Measurements from ENCODE around the gene CASTOR1.

Gene CASTOR1

DNA sequence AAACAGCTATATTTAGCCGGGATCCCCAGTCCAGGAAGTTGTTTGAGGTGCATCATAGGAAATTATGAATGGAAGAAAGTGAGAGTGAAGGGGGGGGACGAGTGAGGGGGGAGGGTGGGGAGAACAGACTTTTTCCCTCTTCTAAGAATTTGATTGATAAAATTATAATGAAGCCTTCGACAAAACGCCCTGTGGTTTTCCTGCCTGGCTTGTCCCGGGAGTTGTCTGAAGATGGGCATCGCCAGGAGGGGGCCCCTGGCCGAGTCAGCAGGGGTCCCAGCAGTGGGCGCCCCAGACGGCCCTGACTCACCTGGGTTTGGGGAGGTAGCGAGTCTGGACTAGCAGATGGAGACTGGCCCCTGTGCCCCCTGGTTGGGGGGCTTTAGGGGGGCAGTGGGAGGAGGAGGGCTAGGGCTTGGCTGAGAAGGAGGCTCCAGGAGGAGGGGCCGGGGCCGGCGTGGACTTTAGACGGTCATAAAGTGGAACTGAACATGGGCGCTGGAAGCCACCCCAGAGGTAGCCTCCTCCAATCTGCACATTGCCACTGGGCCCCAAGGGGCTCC lies 42.4 kb downstream of the CASTOR1 start:
- DNase-seq (ENCODE audit: low read depth in 2 of 2), result no peak
- peak overlapping the region; percentile 40 to 75 for H3K4me3 ChIP-seq (replicated peaks in 1 of 2; ENCODE audit: low read depth in 2 of 2, low read length in 2 of 2)
- TF ChIP-seq, protein P1, sequence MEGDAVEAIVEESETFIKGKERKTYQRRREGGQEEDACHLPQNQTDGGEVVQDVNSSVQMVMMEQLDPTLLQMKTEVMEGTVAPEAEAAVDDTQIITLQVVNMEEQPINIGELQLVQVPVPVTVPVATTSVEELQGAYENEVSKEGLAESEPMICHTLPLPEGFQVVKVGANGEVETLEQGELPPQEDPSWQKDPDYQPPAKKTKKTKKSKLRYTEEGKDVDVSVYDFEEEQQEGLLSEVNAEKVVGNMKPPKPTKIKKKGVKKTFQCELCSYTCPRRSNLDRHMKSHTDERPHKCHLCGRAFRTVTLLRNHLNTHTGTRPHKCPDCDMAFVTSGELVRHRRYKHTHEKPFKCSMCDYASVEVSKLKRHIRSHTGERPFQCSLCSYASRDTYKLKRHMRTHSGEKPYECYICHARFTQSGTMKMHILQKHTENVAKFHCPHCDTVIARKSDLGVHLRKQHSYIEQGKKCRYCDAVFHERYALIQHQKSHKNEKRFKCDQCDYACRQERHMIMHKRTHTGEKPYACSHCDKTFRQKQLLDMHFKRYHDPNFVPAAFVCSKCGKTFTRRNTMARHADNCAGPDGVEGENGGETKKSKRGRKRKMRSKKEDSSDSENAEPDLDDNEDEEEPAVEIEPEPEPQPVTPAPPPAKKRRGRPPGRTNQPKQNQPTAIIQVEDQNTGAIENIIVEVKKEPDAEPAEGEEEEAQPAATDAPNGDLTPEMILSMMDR (IDR thresholded peaks at IDR 0.05; ENCODE audit: low read depth, low read length), result no peak

DNA sequence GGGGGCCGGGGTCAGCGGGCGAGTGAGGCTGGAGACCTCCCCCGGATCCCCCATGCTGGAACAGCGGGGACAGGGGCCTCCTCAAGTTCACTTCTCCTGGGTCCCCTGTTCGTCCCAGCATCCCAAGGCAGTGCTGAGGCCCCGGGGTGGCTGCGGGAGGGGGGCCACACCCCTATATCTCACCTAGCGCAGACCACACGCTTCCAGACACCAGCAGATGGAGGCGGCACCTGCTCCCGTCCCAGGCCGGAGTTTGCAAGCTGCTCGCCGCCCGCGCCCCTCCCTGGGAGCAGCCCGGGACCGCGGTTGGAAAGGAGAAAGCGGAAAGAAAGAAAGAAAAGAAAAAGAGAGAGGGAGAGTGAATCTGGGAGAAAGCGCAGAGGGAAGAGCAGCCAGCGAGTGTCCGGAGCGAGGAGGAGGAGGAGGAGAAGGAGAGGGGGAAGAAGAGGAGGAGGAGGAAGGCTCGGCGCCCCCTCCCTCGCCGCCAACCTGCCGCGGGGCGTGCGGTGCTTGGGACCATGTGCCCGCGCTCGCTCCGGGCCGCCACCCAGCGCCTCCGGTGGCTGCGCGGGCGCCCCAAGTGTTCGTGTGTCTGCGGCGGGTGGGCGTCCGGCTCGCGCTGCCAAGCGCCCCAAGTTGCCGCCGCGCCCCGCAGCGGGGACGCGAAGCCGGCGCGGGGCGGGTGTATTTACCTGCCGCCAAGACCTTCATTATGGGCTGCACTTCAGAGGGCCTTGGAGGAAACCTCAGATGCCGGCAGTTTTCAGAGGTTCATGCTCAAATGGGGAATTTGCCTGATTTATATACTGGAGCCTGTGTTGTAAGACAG lies 43.1 kb downstream of the CASTOR1 start, which contains the start of gene LIF:
LIF (minus strand) TSS at position 775 of the 829 bp plus-strand sequence; CDS start at position 711, 64 bp downstream.
- peak within 1 kb of the TSS; percentile 53 to 75 for H3K4me3 ChIP-seq (replicated peaks in 1 of 2; ENCODE audit: low read depth in 2 of 2, low read length in 2 of 2)
- peak; percentile 61 to 89 for DNase-seq (ENCODE audit: low read depth in 2 of 2)
- TF ChIP-seq, protein P1 (IDR thresholded peaks at IDR 0.05; ENCODE audit: low read depth, low read length), result no peak

DNA sequence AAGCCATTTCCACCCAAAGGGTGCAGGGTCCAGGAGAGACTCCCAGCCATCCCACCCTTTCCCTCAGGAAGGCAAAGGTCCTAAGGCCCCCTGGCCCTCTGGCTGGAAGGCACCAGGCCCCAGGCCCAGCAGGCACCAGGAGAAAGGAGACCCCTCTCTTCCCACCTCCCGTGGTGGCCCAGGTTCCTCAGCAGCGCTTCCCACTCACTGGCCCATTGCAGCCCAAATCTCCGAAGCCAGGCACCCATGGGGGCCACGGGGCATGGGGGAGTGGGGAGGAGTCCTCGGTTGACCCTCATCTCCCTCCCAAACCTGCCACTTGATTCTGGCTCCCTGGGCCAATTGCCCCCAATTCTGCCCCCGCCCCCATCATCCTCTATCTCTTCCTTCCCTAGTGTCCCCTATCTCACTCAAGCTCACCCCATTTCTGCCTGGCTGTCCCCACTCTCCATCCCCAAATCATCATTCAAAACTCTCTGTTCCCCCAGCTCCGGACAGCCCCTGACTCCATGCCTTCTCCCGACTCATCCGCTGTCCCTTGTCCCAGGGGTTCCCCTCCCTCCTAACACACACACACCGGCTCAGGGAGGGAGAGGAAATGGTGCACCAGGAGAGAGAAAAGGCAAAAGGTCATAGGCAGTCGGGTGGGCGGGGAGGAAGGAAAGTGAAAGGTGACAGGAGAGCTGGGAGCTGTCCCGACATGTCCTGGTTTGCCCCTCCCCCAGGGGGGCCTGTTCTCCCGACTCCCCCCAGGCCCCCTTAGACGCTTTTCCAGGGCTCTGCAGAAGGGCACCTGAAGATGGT lies 43.9 kb downstream of the CASTOR1 start:
- TF ChIP-seq, protein P1 (IDR thresholded peaks at IDR 0.05; ENCODE audit: low read depth, low read length), result no peak
- DNase-seq (ENCODE audit: low read depth in 2 of 2), result no peak
- H3K4me3 ChIP-seq (replicated peaks in 1 of 2; ENCODE audit: low read depth in 2 of 2, low read length in 2 of 2), result peak overlapping the region; percentile 53 to 75

DNA sequence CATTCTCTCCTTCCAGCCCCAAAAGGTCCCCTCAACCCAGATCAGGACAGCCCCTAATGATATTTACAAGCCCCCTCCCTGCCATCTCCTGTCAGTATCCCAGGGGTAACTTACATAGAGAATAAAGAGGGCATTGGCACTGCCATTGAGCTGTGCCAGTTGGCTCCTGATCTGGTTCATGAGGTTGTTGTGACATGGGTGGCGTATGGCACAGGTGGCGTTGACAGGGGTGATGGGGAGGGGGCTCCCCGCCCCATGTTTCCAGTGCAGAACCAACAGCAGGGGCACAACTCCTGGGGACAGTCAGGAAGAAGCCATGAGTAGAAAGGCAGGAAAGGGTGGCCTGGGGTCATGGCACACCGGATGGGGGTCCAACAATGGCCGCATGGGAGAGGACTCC lies 44.7 kb downstream of the CASTOR1 start:
- DNase-seq (ENCODE audit: low read depth in 2 of 2), result no peak
- TF ChIP-seq, protein P1 (IDR thresholded peaks at IDR 0.05; ENCODE audit: low read depth, low read length), result no peak
- peak overlapping the region in 1 of 2 donors; percentile 75 for H3K4me3 ChIP-seq (replicated peaks in 1 of 2; ENCODE audit: low read depth in 2 of 2, low read length in 2 of 2)

DNA sequence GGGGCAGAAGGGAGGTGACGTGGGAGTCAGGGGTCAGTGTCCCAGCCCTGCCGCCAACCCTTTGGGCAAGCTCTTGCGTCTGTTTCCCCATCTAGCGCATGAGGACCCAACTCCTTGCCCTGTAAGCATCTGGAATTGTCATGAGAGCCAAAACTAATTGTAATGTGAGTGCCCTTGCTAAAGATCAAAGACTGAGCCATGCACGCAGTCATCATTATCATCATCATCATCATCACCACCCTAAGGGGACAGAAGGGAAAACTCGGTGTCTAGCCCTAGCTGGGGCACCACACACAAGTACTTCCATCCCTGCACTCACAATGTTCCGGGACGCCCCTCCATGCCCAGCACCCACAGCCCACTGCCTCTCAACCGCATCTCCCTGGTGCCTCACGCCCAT lies 45.2 kb downstream of the CASTOR1 start:
- H3K4me3 ChIP-seq (replicated peaks in 1 of 2; ENCODE audit: low read depth in 2 of 2, low read length in 2 of 2), result peak overlapping the region in 1 of 2 donors; percentile 75
- TF ChIP-seq, protein P1 (IDR thresholded peaks at IDR 0.05; ENCODE audit: low read depth, low read length), result no peak
- DNase-seq (ENCODE audit: low read depth in 2 of 2), result no peak

DNA sequence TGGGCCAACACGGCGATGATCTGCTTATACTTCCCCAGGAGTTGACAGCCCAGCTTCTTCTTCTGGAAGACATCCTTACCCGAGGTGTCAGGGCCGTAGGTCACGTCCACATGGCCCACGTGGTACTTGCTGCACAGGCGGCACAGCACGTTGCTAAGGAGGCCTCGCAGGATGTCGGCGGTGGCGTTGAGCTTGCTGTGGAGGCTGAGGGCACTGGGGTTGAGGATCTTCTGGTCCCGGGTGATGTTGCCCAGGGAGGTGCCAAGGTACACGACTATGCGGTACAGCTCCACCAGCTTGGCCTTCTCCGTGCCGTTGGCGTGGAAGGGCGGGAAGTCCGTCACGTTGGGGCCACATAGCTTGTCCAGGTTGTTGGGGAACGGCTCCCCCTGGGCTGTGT lies 45.6 kb downstream of the CASTOR1 start:
- TF ChIP-seq, protein P1 (IDR thresholded peaks at IDR 0.05; ENCODE audit: low read depth, low read length), result no peak
- no peak for DNase-seq (ENCODE audit: low read depth in 2 of 2)
- H3K4me3 ChIP-seq (replicated peaks in 1 of 2; ENCODE audit: low read depth in 2 of 2, low read length in 2 of 2), result peak overlapping the region in 1 of 2 donors; percentile 75

All from cardiac fibroblast (primary cell).